GM23338 (cell line): Measurements from ENCODE around the gene VPS39. TPM values are rescaled to one million over a fixed set of nuclear protein-coding genes. Genes with fewer than 3 reads are reported as not detected.

Experiments used
- ATAC-seq: fragments of 200-7000 bp; cut with Tn5 transposase; 3 replicates; pipeline ENCODE4 v1.9.1; 2020
- DNase-seq: peaks from one replicate; pipeline ENCODE4 v3.0.0-alpha.2; 2015; ENCODE audit warnings: low spot score
- H2AFZ ChIP-seq: fragments of 200-600 bp; sonication (generic); 2 replicates; pipeline ENCODE4 v1.8.0; 2016; ENCODE audit warnings: antibody characterized with exemption, mild to moderate bottlenecking, moderate library complexity
- H3F3A ChIP-seq: fragments of 200-600 bp; sonication (generic); replicated peaks from 2 replicates; pipeline ENCODE4 v1.8.0; 2017; ENCODE audit warnings: antibody characterized with exemption, mixed run types, low read depth
- H3K27ac ChIP-seq: fragments of 200-600 bp; sonication (generic); 2 replicates; pipeline ENCODE4 v1.6.1; 2016; ENCODE audit warnings: low read depth
- H3K27me3 ChIP-seq: fragments of 200-600 bp; sonication (generic); 2 replicates; pipeline ENCODE4 v1.8.0; 2016; ENCODE audit warnings: mild to moderate bottlenecking, mixed run types, moderate library complexity; ENCODE audit not compliant: insufficient read depth
- H3K36me3 ChIP-seq: fragments of 200-600 bp; sonication (generic); 2 replicates; pipeline ENCODE4 v1.8.0; 2016; ENCODE audit warnings: mild to moderate bottlenecking; ENCODE audit not compliant: insufficient read depth
- H3K4me1 ChIP-seq: fragments of 200-600 bp; sonication (generic); 2 replicates; pipeline ENCODE4 v1.8.0; 2016; ENCODE audit warnings: mild to moderate bottlenecking, moderate library complexity; ENCODE audit not compliant: insufficient read depth
- H3K4me2 ChIP-seq: fragments of 200-600 bp; sonication (generic); 2 replicates; pipeline ENCODE4 v1.7.1; 2017; ENCODE audit warnings: mixed run types
- H3K4me3 ChIP-seq: fragments of 200-600 bp; sonication (generic); 2 replicates; pipeline ENCODE4 v1.6.1; 2016; ENCODE audit warnings: mixed run types
- H3K79me2 ChIP-seq: fragments of 200-600 bp; sonication (generic); replicated peaks from 2 replicates; pipeline ENCODE4 v1.8.0; 2017; ENCODE audit warnings: mild to moderate bottlenecking; ENCODE audit not compliant: insufficient read depth
- H3K9me2 ChIP-seq: fragments of 200-600 bp; sonication (generic); 2 replicates; pipeline ENCODE4 v1.8.0; 2017; ENCODE audit not compliant: insufficient read depth
- H4K20me1 ChIP-seq: fragments of 200-600 bp; sonication (generic); replicated peaks from 2 replicates; pipeline ENCODE4 v1.8.0; 2017; ENCODE audit warnings: mild to moderate bottlenecking; ENCODE audit not compliant: insufficient read depth
- H3K27ac Mint-ChIP-seq: 2 replicates; pipeline ENCODE4 v1.8.0; 2020; ENCODE audit warnings: inconsistent platforms, mild to moderate bottlenecking, moderate library complexity, mixed read lengths
- H3K27me3 Mint-ChIP-seq: 3 replicates; pipeline ENCODE4 v1.8.0; 2022; ENCODE audit warnings: low read depth, mild to moderate bottlenecking, moderate library complexity, mixed read lengths, inconsistent platforms; ENCODE audit not compliant: insufficient read depth, poor library complexity
- H3K36me3 Mint-ChIP-seq: 3 replicates; pipeline ENCODE4 v1.8.0; 2021; ENCODE audit warnings: low read depth, mild to moderate bottlenecking, inconsistent platforms, moderate library complexity, mixed read lengths
- H3K4me1 Mint-ChIP-seq: 3 replicates; pipeline ENCODE4 v1.8.0; 2020; ENCODE audit warnings: mild to moderate bottlenecking, inconsistent platforms, mixed read lengths
- H3K4me3 Mint-ChIP-seq: 3 replicates; pipeline ENCODE4 v1.8.0; 2021; ENCODE audit warnings: moderate library complexity, mild to moderate bottlenecking, inconsistent platforms, mixed read lengths
- H3K9me3 Mint-ChIP-seq: 3 replicates; pipeline ENCODE4 v1.8.0; 2020; ENCODE audit warnings: moderate library complexity, mild to moderate bottlenecking, inconsistent platforms, mixed read lengths
- JUNB ChIP-seq: IDR thresholded peaks from one replicate; pipeline ENCODE4 v1.6.1; 2016; ENCODE audit warnings: antibody characterized with exemption; ENCODE audit not compliant: unreplicated experiment
- REST ChIP-seq: IDR thresholded peaks from one replicate; pipeline ENCODE4 v1.6.1; 2018; ENCODE audit warnings: antibody characterized with exemption; ENCODE audit not compliant: unreplicated experiment
- STAT1 ChIP-seq: IDR thresholded peaks from one replicate; pipeline ENCODE4 v1.6.1; 2016; ENCODE audit warnings: antibody characterized with exemption; ENCODE audit not compliant: unreplicated experiment
- ZNF114 ChIP-seq: fragments of 250-450 bp; sonication (Bioruptor Pico); IDR thresholded peaks from 2 replicates; pipeline ENCODE4 v1.5.0; 2020; ENCODE audit warnings: mild to moderate bottlenecking, moderate library complexity
- ZNF462 ChIP-seq: fragments of 250-450 bp; sonication (Bioruptor Pico); IDR thresholded peaks from 2 replicates; pipeline ENCODE4 v1.5.0; 2020; ENCODE audit warnings: mild to moderate bottlenecking, moderate library complexity
- polyA plus RNA-seq: library from polyadenylated mRNA; unstranded; fragments of >200 nt; fragmentation: Nextera tagmentation; extraction: Ambion mirVana; gene quantifications from 2 replicates; pipeline ENCODE4 v1.2.1, GENCODE V29; 2016
- total RNA-seq: library from RNA; depleted of rRNA; stranded (reverse); fragments of >200 nt; shearing (Covaris generic); gene quantifications from 2 replicates; pipeline ENCODE4 v1.2.3, GENCODE V29; 2014

VPS39 gene
- total and polyA plus RNA-seq, 2 experiments from 2014 or later: 14.9 to 45.1 TPM

- Histone ChIP-seq H3K79me2 (no peaks in the 10 kb centered on the region), H3K4me1 (no peaks in the 10 kb centered on the region), H3K4me2 (no peak overlapping the region), H3K27ac (no peak overlapping the region), H2AFZ (no peak overlapping the region), H3F3A (no peaks in the 10 kb centered on the region), H3K9me2 (no peaks in the 10 kb centered on the region), H3K36me3 (no peaks in the 10 kb centered on the region), H3K27me3 (no peaks in the 10 kb centered on the region), H3K4me3 (no peak overlapping the region), H4K20me1 (no peaks in the 10 kb centered on the region)
- peaks cover 2% of the 10 kb centered on the region; the same call in 2 of the 3 replicates for H3K9me3 Mint-ChIP-seq
- no peak overlapping the region for H3K27ac Mint-ChIP-seq
- no peak for TF ChIP-seq STAT1
- TF ChIP-seq ZNF462 (CRISPR knock-in tag): no peak
- TF ChIP-seq JUNB: no peak
- no peak for TF ChIP-seq ZNF114 (CRISPR knock-in tag)
- TF ChIP-seq REST: no peak
- H3K4me1 Mint-ChIP-seq: no peaks in the 10 kb centered on the region; the same call in 2 of the 3 replicates
- no peaks in the 10 kb centered on the region for H3K36me3 Mint-ChIP-seq
- no peak for DNase-seq
- H3K4me3 Mint-ChIP-seq: no peak overlapping the region
- peaks cover 5% of the 10 kb centered on the region for H3K27me3 Mint-ChIP-seq
- ATAC-seq: no peak
Observed at GRCh38 chr15:42147431-42147735, 60.7 kb downstream of the VPS39 start.
